IPS-NIHi7 (cell line): ENCODE data around the gene PHC2.
A peak's percentile ranks its signal among the peaks of the same experiment; 100 is the strongest.

Experiments
- DNase-seq: peaks from one replicate; pipeline ENCODE4 v3.0.0; 2012; ENCODE audit warnings: mixed read lengths; ENCODE audit errors: extremely low spot score

Gene PHC2

GRCh38 chr1:33371334-33371733 is 59.6 kb downstream of the PHC2 start:
- DNase-seq, result no peak

DNA sequence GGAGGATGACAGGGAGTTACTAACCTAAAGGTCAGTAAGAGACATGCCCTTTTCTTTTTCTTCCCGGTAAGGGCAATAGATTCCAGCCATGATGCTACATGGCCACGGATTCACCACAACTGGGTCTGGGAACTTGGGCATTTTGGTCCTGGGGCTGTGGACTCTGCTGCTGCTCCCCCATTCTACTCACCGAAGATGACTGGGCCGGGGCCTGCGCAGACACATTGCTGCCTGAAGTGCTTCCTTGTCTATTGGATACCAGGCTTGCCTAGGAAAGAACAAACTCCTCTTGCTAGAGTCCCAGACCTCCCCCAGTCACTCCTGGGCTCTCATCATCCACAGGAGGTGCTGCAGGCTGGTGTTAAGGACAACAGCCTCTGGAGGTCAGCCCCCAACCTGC is 60.1 kb downstream of the PHC2 start:
- DNase-seq, result no peak

GRCh38 chr1:33370301-33370700 is 60.6 kb downstream of the PHC2 start:
- no peak for DNase-seq

DNA sequence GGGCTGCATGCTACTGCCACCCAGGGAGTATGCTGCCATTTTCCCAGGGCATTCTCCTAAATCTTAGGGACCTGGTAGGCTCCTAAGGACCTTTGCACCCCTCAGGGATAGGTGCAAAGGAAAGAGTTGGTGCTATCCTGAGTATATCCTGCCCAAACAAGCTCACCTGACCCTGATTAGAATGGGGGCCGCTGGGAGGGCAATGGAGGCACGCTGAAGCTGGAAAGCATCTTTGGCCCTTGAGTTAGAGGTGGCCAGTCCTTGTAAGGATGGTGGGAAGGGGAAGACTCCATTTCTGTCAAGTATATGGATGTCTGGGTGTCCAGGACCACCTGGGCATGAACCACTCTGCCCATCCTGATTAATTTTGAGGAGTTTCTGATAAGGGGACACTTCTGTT is 61.1 kb downstream of the PHC2 start:
- DNase-seq, result no peak

- no peak for DNase-seq
Measured at GRCh38 chr1:33369081-33369480, 61.8 kb downstream of the PHC2 start.

GRCh38 chr1:33368431-33368830 is 62.5 kb downstream of the PHC2 start:
- DNase-seq, result no peak

DNA sequence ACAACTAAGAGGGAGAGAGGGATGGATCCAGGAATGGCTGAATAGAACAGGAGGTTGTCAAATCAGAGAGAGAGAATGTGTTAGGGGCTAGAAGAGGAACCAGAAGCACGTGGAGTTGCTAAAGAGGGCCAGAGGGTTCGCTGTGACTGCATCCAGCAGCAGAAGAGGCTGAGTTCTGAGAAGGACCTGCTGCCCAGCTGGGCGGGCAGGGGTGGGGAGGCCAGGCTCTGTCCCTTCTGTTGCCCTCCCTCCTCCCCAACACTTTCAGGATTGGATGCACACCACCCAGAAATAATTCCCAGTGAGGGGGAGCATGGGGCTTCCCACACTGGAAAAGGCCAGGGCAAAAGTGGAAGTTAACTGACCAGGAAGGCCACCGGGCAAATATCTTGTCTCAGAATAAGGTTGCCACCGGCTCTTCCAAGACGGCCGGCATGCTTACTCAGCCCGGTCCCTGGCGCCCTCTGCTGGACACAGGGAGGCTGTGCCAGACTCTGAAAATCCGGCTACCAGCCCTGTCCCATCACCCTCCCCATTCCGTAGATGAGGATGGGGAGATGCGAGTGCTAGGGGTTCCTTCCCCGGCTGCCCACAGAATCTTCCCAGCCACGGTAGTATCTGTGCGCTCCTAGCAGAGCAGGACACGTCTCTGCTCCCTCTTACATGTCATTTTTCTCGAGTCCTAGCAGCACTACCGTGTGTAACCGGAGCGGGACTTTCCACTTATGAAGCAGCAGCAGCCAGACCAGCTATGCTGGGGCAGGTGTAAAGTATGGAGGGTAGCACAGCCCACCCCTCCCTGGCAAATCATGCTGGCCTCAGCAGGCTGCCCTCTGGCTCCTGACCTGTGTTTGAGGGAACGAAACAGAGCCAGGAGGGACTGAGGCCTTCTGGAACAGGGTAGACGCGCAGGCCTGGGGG is 63.1 kb downstream of the PHC2 start:
- peak; percentile 91 for DNase-seq

- no peak for DNase-seq
Measured at GRCh38 chr1:33366762-33367484, 64.0 kb downstream of the PHC2 start.

GRCh38 chr1:33365560-33365997 is 65.3 kb downstream of the PHC2 start:
- DNase-seq, result no peak

GRCh38 chr1:33364565-33364918 is 66.4 kb downstream of the PHC2 start:
- DNase-seq, result no peak

DNA sequence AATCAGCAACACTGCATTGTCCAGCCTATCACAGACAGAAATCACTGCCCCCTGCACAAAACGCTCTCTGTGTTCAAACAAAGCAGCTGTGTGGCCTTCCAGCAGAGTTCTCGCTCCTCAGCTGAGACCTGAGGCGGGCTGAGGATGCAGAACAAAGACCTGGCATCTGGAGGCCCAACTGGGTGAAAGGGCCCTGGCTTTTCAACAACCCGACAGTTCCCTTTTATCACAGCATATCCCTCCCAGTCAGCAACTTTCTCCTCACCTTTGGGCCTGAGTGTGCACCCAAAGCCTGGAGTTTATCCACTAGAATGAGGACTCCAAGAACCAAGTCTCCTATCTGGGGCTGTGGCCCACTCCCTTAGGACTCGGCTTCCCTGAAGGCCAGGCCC is 67.4 kb downstream of the PHC2 start:
- DNase-seq, result no peak

GRCh38 chr1:33363021-33363420 is 67.9 kb downstream of the PHC2 start:
- no peak for DNase-seq

- DNase-seq, result no peak
Measured at GRCh38 chr1:33361532-33362235, 69.2 kb downstream of the PHC2 start.

GRCh38 chr1:33360367-33360766 is 70.5 kb downstream of the PHC2 start:
- DNase-seq, result no peak

DNA sequence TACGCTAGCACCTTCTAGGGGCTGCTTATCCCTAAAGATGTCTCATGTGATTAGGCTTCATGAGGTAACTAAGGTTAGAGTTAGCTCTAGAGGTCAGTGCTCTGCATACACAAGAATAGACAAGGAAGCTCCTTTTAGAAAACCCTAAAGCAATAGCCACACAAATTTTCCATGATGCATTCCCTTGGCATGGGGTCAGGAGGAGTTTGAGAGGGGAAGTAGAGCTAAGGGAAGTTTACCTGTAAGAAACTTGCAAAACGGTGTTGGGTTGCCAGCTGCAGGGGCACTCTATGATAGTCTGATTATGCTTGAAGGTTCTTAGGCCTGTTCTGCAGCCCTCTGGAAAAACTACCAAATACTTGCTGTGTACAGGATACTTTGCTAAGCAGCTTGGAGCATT is 71.0 kb downstream of the PHC2 start:
- no peak for DNase-seq

- no peak for DNase-seq
Measured at GRCh38 chr1:33358795-33359503, 71.9 kb downstream of the PHC2 start.

DNA sequence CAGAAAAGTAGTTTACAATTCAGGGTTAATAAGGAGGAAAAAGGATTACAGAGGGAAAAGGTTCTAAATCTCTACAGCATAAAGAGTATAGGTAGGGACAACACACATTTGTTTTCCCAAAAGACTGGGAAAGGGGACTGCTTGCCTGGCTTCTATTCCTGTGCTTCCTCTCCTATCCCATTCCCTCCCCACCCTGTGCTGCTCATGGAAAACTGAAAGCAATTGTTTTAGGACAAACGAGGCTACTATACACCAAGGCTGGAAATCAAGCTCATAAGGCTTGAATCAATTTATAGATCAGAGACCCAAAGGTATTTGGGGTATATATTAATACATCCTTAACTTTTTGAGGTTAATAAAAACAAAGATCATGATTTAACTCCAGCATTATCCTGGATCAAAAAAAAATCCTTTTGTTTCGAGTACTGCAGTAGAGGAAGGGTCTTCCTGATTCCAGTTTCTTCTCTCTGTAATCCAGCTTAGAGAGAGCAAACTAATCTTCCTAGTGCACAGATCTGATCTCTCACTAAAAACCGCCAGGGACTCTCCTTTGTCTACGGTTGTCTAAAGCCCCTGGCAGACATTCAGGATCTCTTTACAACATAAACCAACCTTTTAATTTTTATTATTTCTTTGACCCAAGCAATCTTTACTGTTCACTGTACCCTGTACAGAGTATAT is 72.6 kb downstream of the PHC2 start:
- DNase-seq, result no peak

GRCh38 chr1:33357099-33357498 is 73.8 kb downstream of the PHC2 start:
- no peak for DNase-seq

DNA sequence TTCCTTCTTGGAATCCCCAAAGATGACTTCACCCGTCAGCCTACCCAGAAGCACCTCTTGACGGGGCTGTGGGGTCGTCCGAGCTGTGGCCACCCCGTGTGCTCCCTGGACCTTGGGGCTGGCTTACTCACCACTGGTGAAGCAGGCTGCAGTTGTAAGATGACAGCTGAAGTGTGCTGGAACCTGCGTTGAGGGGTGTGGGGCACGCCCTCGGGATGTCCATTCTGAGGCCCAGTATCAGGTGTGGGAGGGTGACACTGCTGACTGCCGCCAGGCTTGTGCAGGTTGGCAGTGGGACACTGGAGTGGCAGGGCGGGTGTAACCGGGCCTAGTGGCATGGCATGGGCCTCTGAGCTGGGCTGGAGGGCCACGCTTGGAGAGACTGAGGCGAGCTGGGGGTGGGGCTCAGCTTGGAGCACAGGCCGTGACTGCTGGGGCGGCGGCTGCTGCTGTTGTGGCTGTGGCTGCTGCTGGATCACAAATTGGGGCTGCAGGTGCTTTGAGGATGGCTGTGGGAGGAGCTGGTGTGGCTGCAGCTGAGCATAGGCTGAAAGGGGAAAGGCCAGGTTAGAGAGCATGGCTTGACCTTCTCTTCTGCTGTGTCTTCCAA is 76.1 kb downstream of the PHC2 start:
- no peak for DNase-seq

GRCh38 chr1:33353531-33353930 is 77.4 kb downstream of the PHC2 start:
- DNase-seq, result no peak

DNA sequence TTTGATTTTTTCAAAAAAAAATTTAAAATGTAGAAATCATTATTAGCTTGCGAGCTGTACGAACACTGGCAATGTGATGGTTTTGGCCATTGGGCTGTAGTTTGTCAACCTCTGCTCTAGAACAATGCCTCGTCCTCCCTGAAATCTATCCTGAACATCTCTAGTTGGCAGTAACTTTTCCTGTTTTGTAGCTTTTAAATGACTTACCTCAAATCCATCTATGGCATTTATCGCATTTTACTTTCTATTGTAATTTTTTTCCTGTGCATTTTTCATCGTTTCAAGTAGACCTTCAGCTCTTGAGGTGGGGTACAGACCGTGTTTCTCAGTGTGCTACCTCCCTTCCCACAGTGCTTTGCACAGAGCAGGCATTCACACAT is 79.6 kb downstream of the PHC2 start:
- DNase-seq, result no peak
